Measurements from ENCODE around the gene IGF1R. TPM values are rescaled to one million over a fixed set of nuclear protein-coding genes. Genes with fewer than 3 reads are reported as not detected.

IGF1R gene
- total RNA-seq, 1 donor from 2014 or later: 47.7 TPM

DNA sequence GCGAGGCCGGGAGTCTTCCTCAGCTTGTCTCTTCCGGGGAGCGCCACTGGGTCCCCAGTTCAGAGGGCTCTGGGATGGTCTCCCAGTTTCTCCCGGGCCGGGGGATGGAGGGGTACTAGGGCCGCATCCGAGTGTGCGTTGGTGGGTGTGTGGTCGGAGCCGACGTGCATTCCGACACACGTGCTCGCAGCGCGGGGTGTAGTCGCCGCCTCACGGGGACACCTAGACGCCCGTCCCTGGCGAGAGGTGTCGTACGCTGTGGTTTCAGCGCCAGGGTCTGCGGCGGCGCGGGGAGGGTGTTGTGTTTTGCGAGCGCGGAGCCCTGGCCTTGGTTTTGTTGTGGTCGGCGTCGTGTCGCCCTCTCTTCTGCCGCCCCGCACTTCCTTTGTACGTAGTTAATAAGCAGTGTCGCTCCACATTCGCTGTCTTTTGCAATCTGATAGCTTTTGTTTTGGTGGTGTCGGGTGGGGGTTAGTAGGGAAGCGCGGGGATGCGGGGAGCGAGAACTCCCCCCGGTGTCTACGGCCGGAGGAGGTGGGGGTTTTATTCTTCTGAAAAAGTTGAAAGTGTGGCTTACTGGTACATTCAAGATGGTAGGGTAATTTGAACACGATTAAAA lies 2.2 kb downstream of the IGF1R start:
- Histone ChIP-seq H3K4me3 (peak overlapping the region; percentile 80), H3K36me3 (no peaks in the 10 kb centered on the region), H3K4me1 (peaks cover 53% of the 10 kb centered on the region), H3K9me3 (no peaks in the 10 kb centered on the region), H3K27me3 (ENCODE audit: low read depth) (peaks cover 6% of the 10 kb centered on the region), H3K27ac (peak overlapping the region; percentile 87)
- peak; percentile 66 for DNase-seq
- TF ChIP-seq, protein P1, sequence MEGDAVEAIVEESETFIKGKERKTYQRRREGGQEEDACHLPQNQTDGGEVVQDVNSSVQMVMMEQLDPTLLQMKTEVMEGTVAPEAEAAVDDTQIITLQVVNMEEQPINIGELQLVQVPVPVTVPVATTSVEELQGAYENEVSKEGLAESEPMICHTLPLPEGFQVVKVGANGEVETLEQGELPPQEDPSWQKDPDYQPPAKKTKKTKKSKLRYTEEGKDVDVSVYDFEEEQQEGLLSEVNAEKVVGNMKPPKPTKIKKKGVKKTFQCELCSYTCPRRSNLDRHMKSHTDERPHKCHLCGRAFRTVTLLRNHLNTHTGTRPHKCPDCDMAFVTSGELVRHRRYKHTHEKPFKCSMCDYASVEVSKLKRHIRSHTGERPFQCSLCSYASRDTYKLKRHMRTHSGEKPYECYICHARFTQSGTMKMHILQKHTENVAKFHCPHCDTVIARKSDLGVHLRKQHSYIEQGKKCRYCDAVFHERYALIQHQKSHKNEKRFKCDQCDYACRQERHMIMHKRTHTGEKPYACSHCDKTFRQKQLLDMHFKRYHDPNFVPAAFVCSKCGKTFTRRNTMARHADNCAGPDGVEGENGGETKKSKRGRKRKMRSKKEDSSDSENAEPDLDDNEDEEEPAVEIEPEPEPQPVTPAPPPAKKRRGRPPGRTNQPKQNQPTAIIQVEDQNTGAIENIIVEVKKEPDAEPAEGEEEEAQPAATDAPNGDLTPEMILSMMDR (IDR thresholded peaks at IDR 0.05): no peak
- ATAC-seq: peak; percentile 10 to 21
- intact Hi-C loops (cut with DNase I): loop anchor here (10.0 kb wide), 1 partner anchor 126 kb away; no protein-coding TSS in a partner anchor

DNA sequence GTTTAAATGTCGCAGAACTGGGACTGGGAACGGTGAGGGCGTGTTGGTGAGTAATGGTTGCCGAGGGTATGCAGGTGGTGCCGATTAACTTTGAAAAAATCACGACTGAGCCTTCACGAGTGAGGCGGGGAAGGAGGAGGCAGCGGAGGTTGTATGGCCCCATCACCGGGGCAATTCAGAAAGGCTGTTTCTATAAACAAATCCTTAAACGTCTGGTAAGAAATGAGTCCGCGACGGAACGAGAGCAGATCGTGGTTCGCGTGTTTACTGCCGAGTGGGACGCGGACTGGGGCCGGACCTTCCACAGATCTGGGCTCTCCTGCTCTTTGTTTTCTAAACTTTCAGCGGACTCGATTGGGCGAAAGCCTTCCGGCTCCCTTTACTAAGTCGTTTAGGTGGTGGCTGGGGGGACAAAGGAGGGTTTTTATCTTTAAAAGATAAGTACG lies 2.7 kb downstream of the IGF1R start:
- DNase-seq: no peak
- H3K27ac ChIP-seq: peak overlapping the region; percentile 87
- H3K4me3 ChIP-seq: peak overlapping the region; percentile 80
- H3K9me3 ChIP-seq: no peaks in the 10 kb centered on the region
- peaks cover 57% of the 10 kb centered on the region for H3K4me1 ChIP-seq
- peaks cover 6% of the 10 kb centered on the region for H3K27me3 ChIP-seq (ENCODE audit: low read depth)
- intact Hi-C loops (cut with DNase I): loop anchor here (10.0 kb wide), 1 partner anchor 126 kb away; no protein-coding TSS in a partner anchor
- TF ChIP-seq, protein P1 (IDR thresholded peaks at IDR 0.05): no peak
- ATAC-seq: no peak
- H3K36me3 ChIP-seq: no peaks in the 10 kb centered on the region

DNA sequence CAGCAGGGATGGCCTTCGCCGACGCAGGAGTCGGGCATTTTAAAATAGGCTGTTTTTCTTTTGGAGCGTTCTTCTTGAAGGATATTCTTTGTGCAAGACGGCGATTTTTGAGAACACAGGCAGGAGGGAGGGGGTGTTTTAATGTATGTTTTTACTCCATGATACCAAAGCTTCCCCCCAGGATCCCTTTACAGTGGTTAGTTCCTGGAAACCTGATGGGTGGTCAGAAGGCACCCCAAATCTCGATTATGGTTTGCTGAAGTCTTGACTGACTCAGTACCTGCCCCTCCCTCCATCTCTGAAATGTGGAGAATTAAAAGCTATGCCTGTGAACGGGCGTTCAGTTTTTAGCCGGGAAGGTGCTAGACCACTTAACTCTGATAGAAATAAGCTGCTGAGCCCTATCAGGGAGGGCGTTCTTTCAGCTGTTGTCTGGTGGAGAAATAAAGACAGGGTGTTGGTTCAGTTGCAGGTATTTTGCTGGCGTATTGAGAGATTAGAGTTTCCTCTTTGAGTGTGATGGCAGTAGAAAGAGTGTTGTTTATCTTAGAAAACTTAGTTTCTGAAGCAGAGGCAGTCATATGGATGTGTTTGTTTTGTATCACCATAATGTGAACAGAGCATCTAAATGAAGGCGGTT lies 3.4 kb downstream of the IGF1R start:
- Histone ChIP-seq H3K27me3 (ENCODE audit: low read depth) (peaks cover 6% of the 10 kb centered on the region), H3K9me3 (no peaks in the 10 kb centered on the region), H3K27ac (peak overlapping the region; percentile 87), H3K36me3 (no peaks in the 10 kb centered on the region), H3K4me1 (peaks cover 59% of the 10 kb centered on the region), H3K4me3 (peak overlapping the region; percentile 80)
- TF ChIP-seq, protein P1 (IDR thresholded peaks at IDR 0.05): no peak
- DNase-seq (no peak), ATAC-seq (no peak)
- intact Hi-C loops (cut with DNase I): loop anchor here (10.0 kb wide), 1 partner anchor 127 kb away; no protein-coding TSS in a partner anchor

DNA sequence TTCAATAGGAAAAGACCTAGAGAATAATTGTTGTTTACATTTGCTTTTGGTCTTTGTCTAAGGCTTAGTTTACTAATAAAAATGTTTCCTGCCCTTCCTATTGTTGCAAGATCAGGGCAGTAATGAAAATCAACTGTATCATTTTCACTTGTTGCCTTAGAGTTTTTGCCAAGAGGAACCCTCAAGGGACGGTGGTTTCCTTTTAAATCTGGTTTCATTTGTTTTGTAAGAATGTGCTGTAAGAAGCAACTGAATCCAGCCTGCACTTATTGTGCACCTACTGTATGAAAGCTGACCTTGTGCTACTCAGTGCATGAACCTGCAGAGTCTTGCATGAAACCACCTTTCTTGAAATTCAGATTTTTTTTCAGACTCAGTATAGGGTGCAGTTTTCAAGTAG lies 5.3 kb downstream of the IGF1R start:
- TF ChIP-seq, protein P1 (IDR thresholded peaks at IDR 0.05): no peak
- Histone ChIP-seq H3K9me3 (no peaks in the 10 kb centered on the region), H3K36me3 (no peaks in the 10 kb centered on the region), H3K4me1 (peaks cover 59% of the 10 kb centered on the region), H3K4me3 (no peak overlapping the region), H3K27ac (no peak overlapping the region), H3K27me3 (ENCODE audit: low read depth) (peaks cover 6% of the 10 kb centered on the region)
- ATAC-seq (no peak), DNase-seq (no peak)
- intact Hi-C loops (cut with DNase I): loop anchor here (10.0 kb wide), 1 partner anchor 129 kb away; no protein-coding TSS in a partner anchor

DNA sequence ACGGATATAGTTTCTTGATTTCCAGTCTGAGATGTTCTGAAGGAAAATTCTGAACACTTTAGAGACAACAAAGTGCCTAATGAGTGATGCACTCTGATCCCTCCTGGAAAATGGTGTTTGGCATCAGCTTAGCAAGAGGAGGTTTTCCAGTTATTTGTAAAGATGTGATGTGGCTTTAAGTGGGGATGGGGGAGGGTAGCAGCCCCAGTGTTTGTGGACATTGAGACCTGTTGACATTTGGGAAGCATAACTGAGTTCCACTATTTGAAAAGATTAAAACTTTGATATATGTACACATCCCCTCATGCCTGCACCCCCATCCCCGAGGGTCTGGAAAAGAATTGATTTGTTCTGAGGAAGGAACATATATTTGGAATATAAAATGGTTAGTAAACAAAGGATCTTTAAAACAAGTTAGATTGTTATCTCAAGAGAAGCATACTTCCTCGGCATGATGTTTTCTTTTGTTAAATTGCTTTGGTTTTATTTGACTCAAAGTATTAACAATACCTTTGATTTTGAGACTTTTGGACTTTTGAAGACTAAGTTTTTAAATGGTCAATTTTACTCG lies 6.5 kb downstream of the IGF1R start:
- H3K27ac ChIP-seq: no peak overlapping the region
- H3K36me3 ChIP-seq: no peaks in the 10 kb centered on the region
- no peaks in the 10 kb centered on the region for H3K9me3 ChIP-seq
- no peak overlapping the region for H3K4me3 ChIP-seq
- DNase-seq (no peak), ATAC-seq (no peak)
- H3K27me3 ChIP-seq (ENCODE audit: low read depth): peaks cover 3% of the 10 kb centered on the region
- TF ChIP-seq, protein P1 (IDR thresholded peaks at IDR 0.05): no peak
- H3K4me1 ChIP-seq: peaks cover 61% of the 10 kb centered on the region
- intact Hi-C loops (cut with DNase I): loop anchor here (10.0 kb wide), 1 partner anchor 130 kb away; no protein-coding TSS in a partner anchor
